K562 (cell line): ENCODE data around the gene MAP3K4. TPM values are rescaled to one million over a fixed set of nuclear protein-coding genes. Genes with fewer than 3 reads are reported as not detected.

Experiments
- ATAC-seq: fragments of 200-7000 bp; cut with Tn5 transposase; 3 replicates; pipeline ENCODE4 v1.9.1; 2020; ENCODE audit warnings: moderate library complexity
- BruUV-seq: library from RNA; stranded (reverse); fragments of 400-500 nt; replicated peaks from 2 replicates; lab custom pipeline; 2021; lab: Mats Ljungman, UMichigan
- CTCF ChIA-PET: fragments of 300-600 bp; formaldehyde crosslinking; extraction: SDS; loops from one replicate; lab custom pipeline; 2021; ENCODE audit warnings: low intra/inter-chr PET ratio; lab: Yijun Ruan, JAX
- POLR2A ChIA-PET: fragments of 300-600, 350-650 bp; sonication (Branson Sonifier 250); formaldehyde crosslinking; extraction: SDS; loops from one replicate; lab custom pipeline; 2021; ENCODE audit warnings: antibody characterized with exemption, inconsistent platforms; lab: Yijun Ruan, JAX
- DNase-seq, 4 experiments: peaks; one replicate each; pipeline versions ENCODE4 v3.0.0 to v3.0.0-alpha.2; 2011 to 2018; ENCODE audit warnings: low spot score in 3 of 4, mixed read lengths in 3 of 4; ENCODE audit errors: extremely low read depth in 1 of 4
- FAIRE-seq: peaks from 2 replicates; lab custom pipeline; 2011; peaks lifted over from hg19 to GRCh38; lab: Jason Lieb, UNC
- H2AFZ ChIP-seq: 2 replicates; pipeline ENCODE4 v1.6.0; 2011; ENCODE audit warnings: low read depth, low read length, control low read depth, inconsistent platforms
- H3K27ac ChIP-seq: fragments of 200-600 bp; 3 replicates; pipeline ENCODE4 v1.8.0; 2011; ENCODE audit warnings: low read depth, mild to moderate bottlenecking, control low read depth, inconsistent platforms, low read length, moderate library complexity, mixed read lengths; ENCODE audit errors: extremely low read depth
- H3K27me3 ChIP-seq, 2 experiments: fragments of 300-600 bp in 1 of 2; 2 replicates in 1 of 2; 3 replicates in 1 of 2; pipeline versions ENCODE4 v1.6.0 to v1.8.0; 2011; ENCODE audit warnings: inconsistent platforms in 2 of 2, low read length in 2 of 2, mild to moderate bottlenecking in 1 of 2, mixed read lengths in 1 of 2, moderate library complexity in 1 of 2; ENCODE audit not compliant: control insufficient read depth in 2 of 2, insufficient read depth in 2 of 2
- H3K36me3 ChIP-seq: fragments of 300-600 bp; 3 replicates; pipeline ENCODE4 v1.8.0; 2011; ENCODE audit warnings: mild to moderate bottlenecking, low read length, inconsistent platforms; ENCODE audit not compliant: control insufficient read depth, insufficient read depth
- H3K4me1 ChIP-seq, 2 experiments: fragments of 200-600 bp in 1 of 2; replicated peaks in 1 of 2; 2 replicates in 1 of 2; 3 replicates in 1 of 2; pipeline versions ENCODE4 v1.5.1 to v1.8.0; 2011; ENCODE audit warnings: inconsistent platforms in 2 of 2, low read length in 2 of 2, mild to moderate bottlenecking in 1 of 2, mixed read lengths in 1 of 2, moderate library complexity in 1 of 2; ENCODE audit not compliant: control insufficient read depth in 2 of 2, insufficient read depth in 2 of 2
- H3K4me2 ChIP-seq: 2 replicates; pipeline ENCODE4 v1.6.1; 2011; ENCODE audit warnings: low read length, control low read depth, inconsistent platforms, mixed read lengths; ENCODE audit not compliant: insufficient read depth
- H3K4me3 ChIP-seq: fragments of 200-600 bp; sonication (generic), shearing (Covaris generic); 2 replicates; pipeline ENCODE4 v1.5.1; 2016; ENCODE audit warnings: control low read depth, inconsistent platforms
- H3K79me2 ChIP-seq: fragments of 200-600 bp; 3 replicates; pipeline ENCODE4 v1.8.0; 2011; ENCODE audit warnings: low read length, inconsistent platforms; ENCODE audit not compliant: control insufficient read depth, insufficient read depth
- H3K9ac ChIP-seq, 2 experiments: 2 replicates each; pipeline versions ENCODE4 v1.6.0 to v1.6.1; 2011; ENCODE audit warnings: low read depth in 2 of 2, low read length in 2 of 2, control low read depth in 1 of 2, inconsistent platforms in 1 of 2, mild to moderate bottlenecking in 1 of 2, mixed read lengths in 1 of 2; ENCODE audit not compliant: insufficient read depth in 1 of 2
- H3K9me1 ChIP-seq: one replicate; pipeline ENCODE4 v1.6.0; 2011; ENCODE audit warnings: inconsistent platforms, mild to moderate bottlenecking, low read length, moderate library complexity; ENCODE audit not compliant: control insufficient read depth, insufficient read depth
- H3K9me3 ChIP-seq: replicated peaks from 2 replicates; pipeline ENCODE4 v1.5.1; 2011; ENCODE audit warnings: low read depth, low read length, inconsistent platforms; ENCODE audit not compliant: control insufficient read depth, insufficient read depth
- H4K20me1 ChIP-seq: replicated peaks from 2 replicates; pipeline ENCODE4 v1.6.1; 2011; ENCODE audit warnings: low read length, inconsistent platforms, mixed read lengths; ENCODE audit not compliant: control insufficient read depth, insufficient read depth
- E4F1 ChIP-seq: fragments of 250-450 bp; sonication (Bioruptor Pico); IDR thresholded peaks from 2 replicates; pipeline ENCODE4 v1.5.0; 2021; ENCODE audit warnings: mild to moderate bottlenecking, borderline replicate concordance
- ELK3 ChIP-seq: fragments of 450-650 bp; formaldehyde crosslinking; IDR thresholded peaks from 2 replicates; pipeline ENCODE4 v1.4.0; 2020; ENCODE audit warnings: mild to moderate bottlenecking
- KDM4B ChIP-seq, 2 experiments: fragments of 450-650 bp in 1 of 2; sonication (generic) in 1 of 2; IDR thresholded peaks; 2 replicates each; pipeline ENCODE4 v1.6.1; 2016 to 2017; ENCODE audit warnings: borderline replicate concordance in 2 of 2, antibody characterized with exemption in 1 of 2, low read depth in 1 of 2, mild to moderate bottlenecking in 1 of 2
- NCOA1 ChIP-seq: fragments of 450-650 bp; IDR thresholded peaks from 2 replicates; pipeline ENCODE4 v1.6.1; 2016; ENCODE audit warnings: low read depth
- WGBS: fragments of 100-300 bp; shearing (Covaris generic); methylation state at CpG from one replicate; pipeline ENCODE4 v1.1.6; 2016; ENCODE audit warnings: low coverage, mixed read lengths; ENCODE audit not compliant: insufficient coverage; ENCODE audit errors: missing lambda C conversion rate; 5-methylcytosine and 5-hydroxymethylcytosine counted together
- in situ Hi-C: fragments of 300-500 bp; cut with MboI; formaldehyde crosslinking; loops from 4 replicates; pipeline ENCODE4 v1.15.0; 2018; ENCODE audit warnings: inconsistent platforms, mixed read lengths
- intact Hi-C: fragments of 100-400 bp; cut with micrococcal nuclease; formaldehyde crosslinking; loops from 2 replicates; pipeline ENCODE4 v1.14.2; 2022
- polyA plus RNA-seq, 8 experiments: library from polyadenylated mRNA; depleted of rRNA in 4 of 8; stranded (reverse) in 5 of 8; unstranded in 3 of 8; fragments of >200 nt; fragmentation: Nextera tagmentation in 2 of 8; fragmentation: Illumina TruSeq in 1 of 8; extraction: Ambion mirVana in 2 of 8; extraction: Trizol in 1 of 8; gene quantifications; 2 replicates each; pipeline versions ENCODE4 v1.2.1 to v1.2.3, GENCODE V29; 2011 to 2014; ENCODE audit warnings: inconsistent platforms in 1 of 8, missing spikeins in 1 of 8
- total RNA-seq, 7 experiments: library from RNA; depleted of rRNA in 6 of 7; stranded (reverse); fragments of >200 nt in 6 of 7; fragmentation: Illumina TruSeq in 2 of 7; extraction: Trizol in 2 of 7; gene quantifications; 2 replicates each; pipeline versions ENCODE4 v1.2.1 to v1.2.3, GENCODE V29; 2011 to 2021; ENCODE audit warnings: low replicate concordance in 1 of 7

MAP3K4 gene
- total and polyA plus RNA-seq, 9 of the 15 experiments (the other 6 are each of a cell fraction or from before 2014, with no cell fraction given), result 21.0 to 77.2 (median 48.9) TPM

- Histone ChIP-seq H3K9me1 (no peaks in the 10 kb centered on the region), H3K79me2 (no peaks in the 10 kb centered on the region), H3K9me3 (no peaks in the 10 kb centered on the region), H3K27me3 (peaks cover 0 to 17% of the 10 kb centered on the region in 2 experiments; a peak in 1 of 5 replicates), H2AFZ (no peak overlapping the region), H3K4me2 (no peak overlapping the region), H3K27ac (no peak overlapping the region), H3K4me1 (peaks cover 8 to 11% of the 10 kb centered on the region in 2 experiments; a peak in 4 of 5 replicates), H3K36me3 (peaks cover 2% of the 10 kb centered on the region; the same call in 2 of the 3 replicates), H3K9ac (no peak overlapping the region), H3K4me3 (no peak overlapping the region), H4K20me1 (no peaks in the 10 kb centered on the region)
- ChIA-PET CTCF (no interaction called here), POLR2A (interaction anchor here (1.3 kb wide), 1 partner anchor 14 kb away, joined by 4 read pairs; no protein-coding TSS in a partner anchor)
- FAIRE-seq (no peak), ATAC-seq (no peak), DNase-seq (no peak)
- 44% methylated on average over 9 of the region's 9 CpGs for WGBS
- no peak for TF ChIP-seq ELK3
- TF ChIP-seq E4F1 (CRISPR knock-in tag), result no peak
- no peak for TF ChIP-seq KDM4B (IDR thresholded peaks at IDR 0.05; ENCODE audit: borderline replicate concordance in 2 of 2, low read depth in 1 of 2)
- TF ChIP-seq NCOA1, result no peak
- no TSS peak for BruUV-seq
- in situ Hi-C loops, result no loop called here
- intact Hi-C loops, result no loop called here
Measured at GRCh38 chr6:161164182-161164625, 172.6 kb downstream of the MAP3K4 start.
